Measurements from ENCODE around the gene GOLGA1.

- no peak for TF ChIP-seq CTCF (optimal IDR thresholded peaks at IDR 0.05 in 1 of 3, IDR thresholded peaks at IDR 0.05 in 1 of 3, conservative IDR thresholded peaks at IDR 0.05 in 1 of 3; ENCODE audit: extremely low read depth in 1 of 3, insufficient read depth in 2 of 3, low read length in 3 of 3)
- TF ChIP-seq EZH2 (IDR thresholded peaks at IDR 0.05; ENCODE audit: low read length): no peak
Measured at GRCh38 chr9:124940521-124940893, 376 bp downstream of the GOLGA1 start.
